Coronary artery (tissue), 2 donors: ENCODE results near the gene SLC16A10.
A peak's percentile ranks its signal among the peaks of the same experiment; 100 is the strongest.

ENCODE experiments used
- DNase-seq: peaks from one replicate; pipeline ENCODE4 v3.0.0-alpha.2; 2017; ENCODE audit warnings: low spot score
- H3K27ac ChIP-seq, 2 donors: fragments of 200-600 bp; sonication (generic); one replicate each; pipeline ENCODE4 v1.5.1; 2016 to 2019
- H3K4me3 ChIP-seq: fragments of 200-600 bp; sonication (generic); 2 replicates; pipeline ENCODE4 v1.5.1; 2016; ENCODE audit warnings: mild to moderate bottlenecking, moderate library complexity
- CTCF ChIP-seq: fragments of 200-600 bp; sonication (generic); IDR thresholded peaks from one replicate; pipeline ENCODE4 v1.5.1; 2019; ENCODE audit warnings: antibody characterized with exemption

Gene SLC16A10

GRCh38 chr6:111070105-111071005 lies 16.9 kb upstream of the SLC16A10 start:
- no peak for TF ChIP-seq CTCF
- no peak overlapping the region for H3K4me3 ChIP-seq
- H3K27ac ChIP-seq: no peak overlapping the region
- DNase-seq: no peak

- no peak for TF ChIP-seq CTCF
- no peak overlapping the region for H3K4me3 ChIP-seq
- H3K27ac ChIP-seq: no peak overlapping the region
- DNase-seq: no peak
Observed at GRCh38 chr6:111072801-111073360, 14.4 kb upstream of the SLC16A10 start.

- no peak for TF ChIP-seq CTCF
- Histone ChIP-seq H3K4me3 (no peak overlapping the region), H3K27ac (no peak overlapping the region)
- no peak for DNase-seq
Observed at GRCh38 chr6:111074311-111074710, 13.0 kb upstream of the SLC16A10 start.

GRCh38 chr6:111076024-111076695 lies 11.1 kb upstream of the SLC16A10 start:
- Histone ChIP-seq H3K27ac (peak overlapping the region in 1 of 2 donors; percentile 44), H3K4me3 (no peak overlapping the region)
- no peak for DNase-seq
- no peak for TF ChIP-seq CTCF

- DNase-seq: no peak
- no peak for TF ChIP-seq CTCF
- no peak overlapping the region for H3K4me3 ChIP-seq
- H3K27ac ChIP-seq: no peak overlapping the region
Observed at GRCh38 chr6:111080698-111081097, 6.6 kb upstream of the SLC16A10 start.

GRCh38 chr6:111086685-111087084 lies 618 bp upstream of the SLC16A10 start:
- DNase-seq: no peak
- peak overlapping the region; percentile 87 for H3K4me3 ChIP-seq
- H3K27ac ChIP-seq: no peak overlapping the region
- TF ChIP-seq CTCF: no peak
